OCI-LY1 (cell line): ENCODE data around the gene MAML1.
"Not testable (repeated sequence)": the region's sequence is repeated elsewhere in the genome, so short reads cannot be mapped to it uniquely, and the experiment has no call there.

ENCODE experiments used
- H2AFZ ChIP-seq: fragments of 200-600 bp; sonication (generic), shearing (Covaris generic); 2 replicates; pipeline ENCODE4 v1.6.0; 2014; ENCODE audit warnings: antibody characterized with exemption, mild to moderate bottlenecking, low read length
- H3F3A ChIP-seq: fragments of 200-600 bp; sonication (generic), shearing (Covaris generic); 2 replicates; pipeline ENCODE4 v1.6.0; 2014; ENCODE audit warnings: mild to moderate bottlenecking, antibody characterized with exemption, low read length, moderate library complexity; ENCODE audit not compliant: insufficient read depth
- H3K27ac ChIP-seq: fragments of 200-600 bp; sonication (generic); 2 replicates; pipeline ENCODE4 v1.5.1; 2014; ENCODE audit warnings: low read length, mixed run types, mild to moderate bottlenecking, low read depth; ENCODE audit not compliant: poor library complexity, severe bottlenecking
- H3K27me3 ChIP-seq: fragments of 200-600 bp; sonication (generic); 2 replicates; pipeline ENCODE4 v1.6.0; 2014; ENCODE audit warnings: antibody characterized with exemption, mild to moderate bottlenecking, low read length, moderate library complexity; ENCODE audit not compliant: insufficient read depth
- H3K36me3 ChIP-seq: fragments of 200-600 bp; sonication (generic); 2 replicates; pipeline ENCODE4 v1.6.1; 2014; ENCODE audit warnings: mild to moderate bottlenecking, antibody characterized with exemption, low read length, moderate library complexity, mixed read lengths; ENCODE audit not compliant: insufficient read depth
- H3K4me1 ChIP-seq: fragments of 200-600 bp; sonication (generic); 2 replicates; pipeline ENCODE4 v1.5.1; 2014; ENCODE audit warnings: mild to moderate bottlenecking, low read length, moderate library complexity; ENCODE audit not compliant: insufficient read depth, severe bottlenecking
- H3K4me2 ChIP-seq: fragments of 200-600 bp; sonication (generic), shearing (Covaris generic); 2 replicates; pipeline ENCODE4 v1.6.1; 2014; ENCODE audit warnings: low read length
- H3K4me3 ChIP-seq: fragments of 200-600 bp; sonication (generic); 2 replicates; pipeline ENCODE4 v1.5.1; 2014; ENCODE audit warnings: low read length, low read depth, mild to moderate bottlenecking, mixed read lengths; ENCODE audit not compliant: poor library complexity, severe bottlenecking
- H3K79me2 ChIP-seq: fragments of 200-600 bp; shearing (Covaris generic); 2 replicates; pipeline ENCODE4 v1.6.1; 2016; ENCODE audit warnings: mixed run types, low read length, mixed read lengths; ENCODE audit not compliant: insufficient read depth
- H3K9ac ChIP-seq: fragments of 200-600 bp; sonication (generic), shearing (Covaris generic); 2 replicates; pipeline ENCODE4 v1.6.1; 2014; ENCODE audit warnings: mild to moderate bottlenecking, low read length, mixed read lengths
- H3K9me2 ChIP-seq: fragments of 200-600 bp; sonication (generic), shearing (Covaris generic); 2 replicates; pipeline ENCODE4 v1.6.1; 2014; ENCODE audit warnings: low read depth, mild to moderate bottlenecking, low read length, mixed read lengths
- H3K9me3 ChIP-seq: fragments of 200-600 bp; shearing (Covaris generic); 2 replicates; pipeline ENCODE4 v1.6.1; 2014; ENCODE audit warnings: low read length, mixed read lengths
- H4K20me1 ChIP-seq: fragments of 200-600 bp; sonication (generic), shearing (Covaris generic); 2 replicates; pipeline ENCODE4 v1.6.0; 2016; ENCODE audit warnings: mild to moderate bottlenecking, low read length; ENCODE audit not compliant: insufficient read depth
- CTCF ChIP-seq: fragments of 200-600 bp; sonication (generic), shearing (Covaris generic); IDR thresholded peaks from 2 replicates; pipeline ENCODE4 v1.5.1; 2017; ENCODE audit warnings: mild to moderate bottlenecking, antibody characterized with exemption, low read length, moderate library complexity, mixed read lengths
- EZH2 ChIP-seq: fragments of 200-600 bp; sonication (generic), shearing (Covaris generic); IDR thresholded peaks from 2 replicates; pipeline ENCODE4 v1.8.0; 2017; ENCODE audit warnings: borderline replicate concordance, mixed run types, mild to moderate bottlenecking, antibody characterized with exemption, low read length, moderate library complexity, mixed read lengths

The MAML1 gene

GRCh38 chr5:179732412-179732917 is at the start of gene MAML1:
Gene MAML1 (plus strand): TSS chr5:179732822. CDS start chr5:179733113, 291 bp downstream.
- Histone ChIP-seq H3K27ac (peak within 1 kb of the TSS; percentile 55), H3F3A (peaks cover 10% of the 10 kb centered on the region), H3K4me3 (peak within 1 kb of the TSS; percentile 77), H3K79me2 (peaks cover 42% of the 10 kb centered on the region), H4K20me1 (no peaks in the 10 kb centered on the region), H3K9ac (peak within 1 kb of the TSS; percentile 77), H3K9me2 (no peaks in the 10 kb centered on the region), H3K36me3 (peaks cover 42% of the 10 kb centered on the region), H3K27me3 (no peaks in the 10 kb centered on the region), H3K4me2 (peak within 1 kb of the TSS; percentile 81), H3K4me1 (peaks cover 28% of the 10 kb centered on the region), H3K9me3 (no peaks in the 10 kb centered on the region), H2AFZ (peak within 1 kb of the TSS; percentile 18; the same call in 1 of the 2 replicates)
- no peak for TF ChIP-seq EZH2
- TF ChIP-seq CTCF, result no peak

GRCh38 chr5:179689212-179689611 is 43.4 kb upstream of the MAML1 start:
- not testable (repeated sequence) for H3K4me1 ChIP-seq, H3K36me3 ChIP-seq, H3K27me3 ChIP-seq, H3K27ac ChIP-seq, H2AFZ ChIP-seq, H3K9me2 ChIP-seq, H3K4me3 ChIP-seq, H4K20me1 ChIP-seq, H3K9me3 ChIP-seq, H3K4me2 ChIP-seq, H3K79me2 ChIP-seq, H3K9ac ChIP-seq, H3F3A ChIP-seq

- Histone ChIP-seq H3K4me2 (no peak overlapping the region), H3K4me3 (no peak overlapping the region), H4K20me1 (no peaks in the 10 kb centered on the region), H3K36me3 (no peaks in the 10 kb centered on the region; the same call in 1 of the 2 replicates), H3K9me3 (no peaks in the 10 kb centered on the region), H3K4me1 (peaks cover 17% of the 10 kb centered on the region), H2AFZ (no peak overlapping the region), H3K79me2 (peaks cover 7% of the 10 kb centered on the region), H3K27me3 (no peaks in the 10 kb centered on the region), H3K27ac (no peak overlapping the region), H3F3A (no peaks in the 10 kb centered on the region), H3K9ac (no peak overlapping the region), H3K9me2 (no peaks in the 10 kb centered on the region)
- TF ChIP-seq EZH2, result no peak
- no peak for TF ChIP-seq CTCF
Measured at GRCh38 chr5:179694561-179694960, 38.1 kb upstream of the MAML1 start.

- H3K36me3 ChIP-seq, result peaks cover 13% of the 10 kb centered on the region
- peak overlapping the region; percentile 97 for H3K4me2 ChIP-seq
- peak overlapping the region; percentile 86 for H3K4me3 ChIP-seq
- no peaks in the 10 kb centered on the region for H3K9me2 ChIP-seq
- no peak for TF ChIP-seq CTCF
- TF ChIP-seq EZH2, result no peak
- no peaks in the 10 kb centered on the region for H3K9me3 ChIP-seq
- no peak overlapping the region for H2AFZ ChIP-seq
- H3K9ac ChIP-seq, result no peak overlapping the region; the same call in 1 of the 2 replicates
- H4K20me1 ChIP-seq, result no peaks in the 10 kb centered on the region
- H3F3A ChIP-seq, result no peaks in the 10 kb centered on the region
- H3K27ac ChIP-seq, result peak overlapping the region; percentile 92
- peaks cover 26% of the 10 kb centered on the region for H3K79me2 ChIP-seq
- peaks cover 29% of the 10 kb centered on the region for H3K4me1 ChIP-seq
- no peaks in the 10 kb centered on the region for H3K27me3 ChIP-seq
Measured at GRCh38 chr5:179696603-179697002, 36.0 kb upstream of the MAML1 start.
